Hypothalamus (tissue), 51 donors: Measurements from ENCODE around the gene ADAM10.

Experiments used
- DNase-seq, 51 donors: peaks; one replicate each; lab custom pipeline; 2025; lab: John Stamatoyannopoulos, UW

The ADAM10 gene

DNA sequence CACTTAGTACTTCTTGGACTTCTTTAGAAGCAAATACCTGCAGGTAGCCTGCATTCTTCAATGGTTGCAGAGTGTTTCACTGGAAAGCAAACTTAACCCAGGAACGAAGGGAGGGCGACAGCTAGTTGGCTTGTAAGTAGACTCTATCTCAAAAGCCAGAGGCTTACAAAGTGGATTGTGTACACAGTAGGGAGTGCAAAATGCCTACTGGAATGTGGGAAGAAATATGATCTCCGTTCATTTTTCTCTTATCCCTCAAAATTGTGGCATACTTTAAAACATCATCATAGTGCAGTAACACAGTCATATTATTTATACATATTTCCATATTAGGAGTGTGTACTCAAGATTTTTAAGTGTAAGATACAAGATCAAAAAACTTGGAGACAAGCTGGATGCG is 162.0 kb downstream of the ADAM10 start:
- DNase-seq: no peak

DNA sequence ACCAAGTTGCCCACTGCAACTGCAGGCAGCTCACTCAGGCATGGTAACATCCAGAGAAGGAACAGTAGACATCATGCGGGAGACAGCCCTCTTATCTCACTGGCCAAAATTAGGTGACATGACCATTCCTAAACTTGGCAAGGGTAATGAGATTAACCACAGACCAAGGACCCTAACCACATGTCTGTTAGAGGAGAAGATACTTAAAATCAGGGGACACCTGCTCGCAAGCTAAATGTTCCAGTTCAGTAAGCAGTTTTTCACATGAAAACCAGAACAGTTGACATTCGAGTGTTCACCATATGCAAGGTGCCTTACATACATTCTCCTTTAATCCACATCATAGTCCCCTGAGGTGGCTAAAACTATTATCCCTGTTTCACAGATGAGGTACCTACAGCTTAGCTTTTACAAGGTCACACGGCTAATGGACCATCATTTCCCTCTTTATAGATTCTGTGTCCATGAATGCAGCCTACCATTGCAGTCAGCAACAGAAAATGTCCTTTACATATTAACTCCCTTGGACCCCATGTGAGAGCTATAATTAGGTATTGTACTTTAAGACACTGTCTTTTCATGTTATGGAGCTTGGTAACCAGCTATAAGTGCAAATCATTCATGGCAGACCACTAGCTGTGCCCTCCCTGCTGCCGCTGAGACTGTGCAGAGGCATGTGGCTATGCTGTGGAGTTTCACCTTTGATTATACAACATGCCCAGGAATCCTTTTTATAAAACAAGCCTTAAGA is 163.6 kb downstream of the ADAM10 start:
- DNase-seq: no peak

DNA sequence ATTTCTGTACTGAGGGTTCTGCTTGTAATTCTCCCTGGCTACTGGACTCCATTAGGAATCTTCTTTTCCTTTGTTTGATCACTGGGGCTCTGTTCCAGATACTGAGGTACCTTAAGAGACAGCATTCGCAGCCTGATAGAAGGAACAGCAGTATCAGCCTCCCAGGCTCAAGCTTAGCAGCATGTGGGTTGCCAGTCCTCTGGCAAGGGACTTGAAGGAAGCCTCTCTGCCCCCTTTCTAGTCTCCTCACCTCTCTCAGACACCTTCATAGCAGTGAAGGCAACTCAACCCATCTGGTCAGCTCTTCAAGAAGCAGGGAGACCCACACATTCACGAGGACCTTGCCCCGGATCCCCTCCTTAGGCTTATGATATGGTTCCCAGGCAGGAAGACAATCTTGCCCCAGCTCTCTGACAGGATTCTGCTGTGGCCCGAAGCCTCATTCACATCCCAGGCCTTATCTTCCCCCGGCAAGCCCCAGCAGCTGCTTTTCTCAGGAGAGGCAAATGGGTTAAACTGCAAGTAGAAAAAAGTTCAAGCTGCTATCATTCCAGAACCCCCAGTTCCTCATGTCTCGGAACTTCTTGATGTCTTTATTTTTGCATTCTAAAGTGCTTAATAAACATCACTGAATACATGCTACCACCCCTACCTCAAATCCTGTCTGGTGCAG is 164.6 kb downstream of the ADAM10 start:
- no peak for DNase-seq

DNA sequence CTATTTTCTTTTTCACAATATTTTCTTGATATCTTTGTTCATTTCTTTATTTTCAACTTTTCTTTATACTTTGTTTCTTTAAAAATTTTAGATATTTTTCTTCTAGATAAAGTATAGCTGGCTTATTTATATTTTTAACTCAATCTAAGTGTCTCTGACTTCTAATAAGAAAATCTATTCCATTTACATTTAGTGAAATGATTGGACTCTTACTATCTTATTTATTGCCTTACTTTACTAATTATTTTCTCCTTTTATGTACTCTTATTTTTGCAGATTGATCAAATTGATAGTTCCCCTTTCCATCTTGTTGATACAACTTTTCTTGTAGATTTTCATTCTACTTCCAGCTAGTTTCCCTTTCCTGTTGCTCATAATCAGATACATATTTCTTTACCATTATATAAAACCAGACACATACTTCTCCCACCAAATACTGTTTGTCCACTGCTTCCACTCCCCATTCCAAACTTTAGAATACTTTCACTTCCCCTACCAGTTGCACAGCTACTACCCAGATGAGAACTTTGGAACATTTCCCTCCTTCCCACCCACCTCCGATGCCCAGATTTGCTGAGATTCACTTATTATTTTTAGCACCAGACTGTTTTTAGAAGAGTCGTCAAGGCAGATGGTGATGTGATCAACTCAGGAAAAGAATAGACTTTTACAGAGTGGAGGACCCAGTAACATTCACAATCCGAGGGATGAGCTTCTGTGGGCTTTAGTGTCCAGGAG is 166.2 kb downstream of the ADAM10 start:
- no peak for DNase-seq

DNA sequence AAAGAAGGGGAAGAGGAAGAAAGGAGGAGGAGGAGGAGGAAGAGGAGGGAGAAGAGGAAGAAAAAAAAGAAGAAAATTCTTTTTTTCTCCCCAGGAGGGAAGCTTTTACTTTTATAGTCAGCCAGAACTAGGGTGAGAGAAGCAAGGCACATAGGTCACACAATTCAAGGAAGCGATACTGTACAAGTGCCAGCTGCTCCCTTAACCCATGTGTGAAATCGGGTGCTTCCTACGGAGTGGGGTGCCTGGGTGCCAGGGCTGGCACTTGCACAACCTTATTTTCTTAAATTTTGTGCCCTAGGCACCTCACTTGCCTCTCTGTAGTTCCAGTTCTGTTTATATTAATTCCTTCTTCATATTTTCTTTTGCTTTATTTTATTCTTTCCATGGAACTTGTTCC is 167.3 kb downstream of the ADAM10 start:
- peak in 2 of 51 donors; percentile 9 to 14 for DNase-seq

DNA sequence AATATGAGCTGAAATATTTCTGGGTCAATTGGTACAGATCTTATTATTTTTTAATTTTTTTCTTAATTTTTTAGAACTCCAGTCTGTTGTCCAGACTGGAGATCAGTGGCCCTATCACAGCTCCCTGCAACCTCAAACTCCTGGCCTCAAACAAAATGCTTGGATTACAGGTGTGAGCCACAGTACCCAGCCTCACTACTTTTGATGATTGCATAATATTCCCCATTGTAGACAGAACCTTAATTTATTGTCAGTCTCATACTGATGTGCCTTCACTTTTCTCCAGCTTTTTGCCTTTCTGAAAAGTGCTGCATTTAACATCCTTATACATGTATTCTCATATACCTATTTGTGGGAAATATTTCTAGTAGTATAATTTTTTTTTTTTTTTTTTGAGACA is 172.8 kb downstream of the ADAM10 start:
- no peak for DNase-seq

DNA sequence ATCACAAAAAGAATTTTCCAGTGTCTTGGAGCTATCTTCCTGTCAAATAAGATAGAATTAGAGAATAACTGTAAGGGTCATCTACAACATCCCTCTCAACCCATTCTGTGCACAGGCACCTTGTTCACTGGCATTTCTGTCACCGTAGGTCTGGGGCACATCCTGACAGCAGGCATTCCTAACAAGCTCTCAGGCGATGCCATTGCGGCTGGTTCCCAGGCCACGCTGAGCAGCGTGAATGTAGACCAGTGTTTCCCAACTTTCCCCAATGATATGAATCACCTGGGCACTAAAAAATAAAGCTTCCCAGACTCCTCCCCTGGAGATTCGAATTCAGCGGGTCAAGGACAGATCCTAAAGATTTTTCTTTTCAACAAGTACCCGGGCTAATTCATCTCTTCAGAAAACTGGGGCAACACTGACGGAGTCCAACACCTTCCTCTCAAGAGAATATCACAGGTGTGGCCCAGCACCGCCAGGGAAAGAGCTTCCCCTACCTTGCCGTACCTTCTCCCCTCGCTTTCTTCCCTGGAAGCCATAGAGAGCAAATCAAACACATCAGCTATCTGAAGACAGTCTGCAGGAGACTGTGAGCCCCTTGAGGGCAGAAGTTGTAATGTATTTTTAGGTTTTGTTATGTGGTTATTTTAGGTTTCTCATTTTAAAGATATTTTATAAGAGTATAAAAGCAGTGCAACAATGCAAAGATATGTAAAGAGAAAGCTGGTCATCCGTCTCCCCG is 174.3 kb downstream of the ADAM10 start:
- no peak for DNase-seq

DNA sequence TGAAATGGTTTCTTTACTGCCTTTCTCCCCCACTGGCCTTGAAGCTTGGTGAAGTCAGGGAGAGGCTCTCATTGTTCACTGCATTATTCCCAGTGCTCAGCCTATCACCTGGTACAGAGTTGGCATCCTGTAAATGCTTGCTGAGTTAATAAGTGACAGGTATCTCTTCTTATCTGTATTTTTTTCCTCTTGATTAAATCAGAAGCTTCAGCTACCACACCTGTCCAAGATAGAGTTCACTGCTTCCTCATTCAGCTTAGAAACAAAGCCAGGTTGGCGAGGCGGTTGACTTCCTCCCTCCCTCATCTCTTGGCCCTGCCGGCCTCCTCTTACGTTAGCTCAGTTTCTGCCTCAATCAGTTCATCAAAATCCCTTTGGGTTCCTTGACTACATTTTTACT is 174.9 kb downstream of the ADAM10 start:
- DNase-seq: no peak

DNA sequence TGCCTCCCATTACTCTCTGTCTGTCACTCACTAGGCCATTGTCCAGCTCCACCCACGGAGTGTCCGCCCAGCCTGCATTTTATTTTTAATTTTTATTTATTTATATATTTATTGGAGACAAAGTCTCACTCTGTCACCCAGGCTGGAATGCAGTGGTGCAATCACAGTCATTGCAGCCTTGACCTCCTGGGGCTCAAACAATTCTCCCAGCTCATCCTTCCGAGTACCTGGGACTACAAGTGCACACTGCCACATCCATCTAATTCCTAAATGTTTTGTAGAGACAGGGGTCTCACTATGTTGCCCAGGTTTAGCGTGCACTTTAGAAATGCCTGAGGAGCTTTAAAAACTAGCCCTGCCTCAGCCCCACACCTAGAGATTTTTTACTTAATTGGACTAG is 176.2 kb downstream of the ADAM10 start:
- DNase-seq: no peak

DNA sequence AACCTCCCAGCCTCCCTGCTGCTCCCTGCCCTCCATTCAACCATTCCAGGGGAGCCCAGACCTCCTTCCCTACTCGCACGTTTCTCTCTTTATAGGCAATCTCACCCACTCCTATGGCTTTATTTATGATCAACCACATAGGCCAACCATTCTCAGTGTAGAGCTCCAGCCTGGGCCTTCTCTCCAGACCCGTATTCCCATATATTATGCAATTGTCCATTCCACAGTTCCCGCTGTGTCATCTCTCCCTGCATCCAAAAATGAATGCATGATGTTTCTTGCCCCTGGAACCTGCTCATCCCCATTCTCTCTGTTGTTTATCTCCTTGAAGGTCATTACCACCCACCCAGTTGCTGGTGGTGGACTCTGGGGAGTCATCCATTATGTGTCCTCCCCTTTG is 177.0 kb downstream of the ADAM10 start:
- DNase-seq: no peak

DNA sequence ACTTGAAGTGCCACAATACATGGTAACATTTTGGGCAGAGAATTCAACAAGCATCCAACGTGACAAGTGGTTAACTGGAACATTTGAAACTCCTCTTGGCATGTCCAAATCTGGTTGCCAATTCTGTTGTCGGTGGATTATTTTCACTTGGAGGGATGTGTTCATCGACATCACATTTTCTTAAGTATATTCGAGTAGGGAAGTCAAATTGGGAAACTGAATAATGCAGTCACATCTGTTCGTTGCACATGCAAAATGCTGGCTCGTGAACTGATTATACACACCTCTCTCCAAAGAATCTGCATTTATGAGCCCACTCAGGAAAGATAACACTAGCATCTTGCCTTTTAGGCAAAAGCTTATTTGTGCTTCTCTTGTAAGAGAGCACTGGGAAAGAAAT is 178.0 kb downstream of the ADAM10 start:
- no peak for DNase-seq

DNA sequence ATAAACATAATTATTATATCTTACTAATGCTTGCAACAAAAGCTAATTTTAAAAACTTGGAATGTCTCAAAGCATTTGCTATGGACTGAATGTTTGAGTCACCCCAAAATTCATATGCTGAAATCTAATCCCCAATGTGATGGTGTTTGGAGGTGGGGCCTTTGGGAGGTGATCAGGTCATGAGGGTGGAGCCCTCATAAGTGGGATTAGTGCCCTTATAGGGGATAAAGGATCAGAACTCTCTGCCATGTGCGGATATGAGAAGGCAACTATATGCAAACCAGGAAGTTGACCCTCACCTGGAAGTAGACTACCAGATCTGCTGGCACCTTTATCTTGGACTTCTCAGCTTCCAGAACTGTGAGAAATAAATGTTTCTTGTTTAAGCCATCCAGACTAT is 180.1 kb downstream of the ADAM10 start:
- DNase-seq: no peak

DNA sequence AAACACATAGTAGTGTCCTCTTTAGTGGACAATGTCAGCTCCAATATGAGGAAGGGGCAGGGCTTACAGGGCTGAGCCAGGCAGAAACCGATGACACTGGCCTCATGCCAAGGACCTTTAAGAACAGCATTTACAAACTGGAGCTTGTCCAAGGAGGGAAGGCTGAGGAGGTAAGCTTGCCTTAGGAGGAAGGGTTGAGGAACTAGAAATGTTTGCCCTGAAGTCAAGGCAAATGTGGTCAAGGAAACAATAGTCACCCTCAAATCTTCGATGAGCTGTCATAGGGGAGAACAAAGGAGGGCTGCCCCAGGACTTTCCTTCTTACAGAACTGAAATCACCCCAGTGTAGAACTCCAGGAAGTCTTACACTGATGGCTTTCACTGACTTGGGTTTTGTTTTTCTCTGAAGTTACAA is 181.3 kb downstream of the ADAM10 start:
- DNase-seq: peak in 4 of 51 donors; percentile 10 to 21 (median 12)

DNA sequence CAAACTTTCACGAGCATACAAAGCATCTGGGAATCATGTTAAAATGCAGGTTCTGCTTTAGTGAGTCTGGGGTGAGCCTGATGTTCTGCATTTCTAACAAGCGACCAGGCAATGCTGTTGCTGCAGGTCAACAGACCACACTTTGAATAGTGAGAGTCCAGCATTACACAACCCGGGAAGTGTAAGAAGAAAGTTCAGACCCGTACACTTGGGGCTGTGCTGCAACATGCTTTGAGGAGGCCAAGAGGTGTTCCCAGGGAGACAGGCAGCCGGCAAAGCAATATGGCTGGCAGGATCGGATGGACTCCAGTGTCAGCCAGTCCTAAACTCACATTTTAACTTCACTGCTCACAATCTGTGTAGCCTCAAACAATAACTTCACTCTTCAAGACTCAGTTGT is 183.5 kb downstream of the ADAM10 start:
- DNase-seq: no peak

DNA sequence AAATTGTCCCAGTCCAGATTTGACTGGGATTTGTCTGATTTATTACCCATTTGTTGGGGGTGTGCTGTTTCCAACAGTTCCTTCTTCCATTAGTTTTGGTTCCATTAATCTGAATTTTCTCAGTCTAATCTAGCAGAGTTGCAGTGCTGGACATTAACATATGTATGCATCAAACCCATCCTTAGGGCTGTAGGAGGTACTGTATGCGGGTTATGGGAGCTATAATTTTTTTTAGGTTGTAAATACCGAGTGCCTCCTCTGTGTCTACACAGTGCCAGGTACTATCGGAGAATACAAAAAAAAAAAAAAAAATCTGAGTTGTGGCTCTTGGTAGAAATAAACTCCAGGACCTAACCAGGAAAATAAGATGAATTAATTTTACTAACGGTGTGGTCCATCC is 183.9 kb downstream of the ADAM10 start:
- no peak for DNase-seq

DNA sequence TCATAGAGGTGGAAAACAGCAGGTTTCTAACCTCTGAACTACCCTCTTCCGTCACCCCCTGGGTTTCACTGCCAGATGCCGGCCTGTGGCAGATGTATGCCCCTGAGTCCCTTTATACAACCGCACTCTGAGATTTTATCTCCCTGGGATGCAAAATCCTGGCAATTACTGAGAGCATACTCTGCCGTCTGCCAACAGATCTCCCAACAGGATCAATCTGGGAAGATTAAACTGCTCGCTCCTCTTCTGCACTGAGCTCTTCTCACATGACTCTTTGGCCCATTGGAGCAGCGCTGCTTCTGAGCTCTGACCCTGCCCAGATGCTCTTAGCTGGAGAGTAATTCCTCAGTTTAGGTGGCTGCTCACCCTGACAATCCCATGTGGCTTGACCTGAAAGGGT is 184.5 kb downstream of the ADAM10 start:
- no peak for DNase-seq

DNA sequence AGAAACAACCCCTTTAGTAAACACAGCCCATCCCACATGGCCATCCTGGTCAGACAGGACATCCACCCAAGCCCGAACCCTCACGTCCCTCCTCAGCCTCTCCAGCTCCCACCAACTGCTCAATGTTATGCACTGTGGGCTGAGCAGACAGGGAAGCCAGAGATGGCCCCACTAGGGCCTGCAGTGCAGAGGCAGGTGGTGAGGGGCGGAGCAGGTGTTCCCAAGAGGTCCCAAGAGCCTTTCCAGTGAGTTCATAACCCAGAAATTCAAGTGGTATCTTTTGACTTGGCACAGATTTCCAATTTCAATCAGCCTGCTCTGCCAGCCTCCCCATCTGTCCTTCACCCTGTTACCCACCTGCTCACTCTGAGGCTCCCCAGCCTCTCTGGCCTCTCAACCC is 187.4 kb downstream of the ADAM10 start:
- no peak for DNase-seq

DNA sequence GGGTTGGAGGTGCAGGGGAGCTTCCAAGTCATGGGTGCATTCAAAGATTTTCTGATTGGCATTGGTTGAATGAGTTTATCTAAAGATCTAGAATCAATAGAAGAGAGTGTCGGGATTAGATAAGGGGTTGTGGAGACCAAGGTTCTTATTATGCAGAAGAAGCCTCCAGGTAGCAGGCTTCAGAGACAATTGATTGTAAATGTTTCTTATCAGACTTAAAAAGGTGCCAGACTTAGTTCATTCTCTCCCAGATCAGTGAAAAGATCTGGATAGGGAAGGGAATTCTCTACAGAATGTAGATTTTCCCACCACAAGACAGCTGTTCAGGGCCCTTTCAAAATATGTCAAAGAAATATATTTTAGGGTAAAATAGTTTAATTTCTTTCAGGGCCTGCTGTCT is 188.2 kb downstream of the ADAM10 start:
- DNase-seq: no peak

DNA sequence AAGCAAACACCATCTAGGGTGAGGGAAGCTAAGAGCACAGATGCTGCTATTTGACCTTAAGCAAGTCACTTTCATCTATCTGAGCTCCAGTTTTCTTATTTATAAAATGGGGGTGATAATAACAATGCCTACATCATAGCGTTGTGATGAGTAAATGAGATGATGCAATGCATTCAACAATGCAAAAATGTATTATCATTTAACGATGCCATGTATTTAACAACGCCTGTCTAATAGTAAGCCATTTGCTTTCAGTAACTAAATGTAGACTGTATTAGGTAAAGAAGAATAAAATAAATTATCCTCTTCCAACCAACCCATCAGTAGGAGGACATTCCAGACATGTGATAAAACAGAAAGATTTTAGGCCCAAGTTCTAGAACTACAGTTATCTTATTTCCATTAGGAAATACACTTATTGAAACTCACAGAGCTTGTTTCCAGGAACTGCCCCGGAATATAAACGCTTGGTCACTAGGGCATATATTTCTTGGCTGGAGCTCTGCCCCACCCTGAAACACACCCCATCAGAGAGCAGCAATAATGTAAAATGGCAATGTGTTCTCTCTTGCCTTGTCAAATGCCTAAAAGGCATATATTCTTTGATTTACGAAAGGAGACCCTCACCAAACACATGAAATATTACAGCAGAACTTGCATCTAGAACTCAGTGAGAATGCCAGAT is 189.5 kb downstream of the ADAM10 start:
- DNase-seq: no peak

DNA sequence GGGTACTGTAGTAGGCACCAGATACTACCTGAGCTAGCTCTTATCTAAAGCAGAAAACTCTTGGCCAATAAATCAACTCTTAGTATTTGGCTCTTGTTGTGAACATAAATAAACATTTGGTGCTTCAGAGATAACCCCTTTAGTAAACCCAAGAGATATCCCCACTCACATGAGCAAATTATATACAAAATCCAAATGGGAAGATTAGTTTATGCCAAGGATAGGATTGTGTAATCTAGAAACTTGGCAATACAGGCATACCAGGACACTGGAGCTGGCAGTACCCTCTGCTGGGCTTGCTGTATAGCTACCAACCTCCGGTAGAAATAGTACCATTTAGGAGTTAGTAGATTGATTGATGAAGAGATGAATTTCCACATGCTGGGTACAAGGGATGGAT is 190.7 kb downstream of the ADAM10 start:
- no peak for DNase-seq

DNA sequence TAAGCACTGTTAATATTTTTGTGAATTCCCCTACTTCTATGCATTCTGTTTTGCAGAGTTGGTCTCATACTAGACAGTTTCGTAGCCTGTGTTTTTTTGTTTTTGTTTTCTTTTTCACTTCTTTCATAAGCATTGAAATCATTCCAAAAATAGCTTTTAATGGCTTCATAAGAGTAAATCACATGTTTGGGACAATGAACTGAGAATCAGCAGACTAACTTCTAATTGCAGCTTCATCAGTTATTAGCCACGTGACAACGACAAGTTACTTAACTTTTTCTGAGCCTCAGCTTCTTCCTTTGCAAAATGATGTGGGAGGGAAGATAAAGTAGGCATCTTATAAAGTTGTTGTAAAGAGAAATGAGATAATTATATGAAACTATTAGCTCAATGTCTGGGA is 193.0 kb downstream of the ADAM10 start:
- no peak for DNase-seq
